GM13976 (cell line): ENCODE data around the gene CYBRD1.

Experiments used
- DNase-seq: peaks from one replicate; pipeline ENCODE4 v3.0.0; 2012; ENCODE audit warnings: low spot score
- CTCF ChIP-seq: IDR thresholded peaks from 2 replicates; pipeline ENCODE4 v1.5.1; 2012; ENCODE audit warnings: borderline replicate concordance, mild to moderate bottlenecking; ENCODE audit not compliant: insufficient read depth; ENCODE audit errors: extremely low read depth, missing control alignments, control extremely low read depth
- in situ Hi-C: fragments of 300-500 bp; cut with MboI; formaldehyde crosslinking; loops from one replicate; pipeline ENCODE4 v1.12.0; 2022; ENCODE audit warnings: low sequenced_read_pairs, mixed read lengths, inconsistent platforms; ENCODE audit not compliant: unreplicated experiment

The CYBRD1 gene

GRCh38 chr2:171514908-171515582, 7.2 kb upstream of the CYBRD1 start:
- in situ Hi-C loops, result no loop called here
- no peak for TF ChIP-seq CTCF
- no peak for DNase-seq

- DNase-seq, result no peak
- in situ Hi-C loops, result no loop called here
- TF ChIP-seq CTCF, result no peak
Observed at GRCh38 chr2:171515672-171516298, 6.5 kb upstream of the CYBRD1 start.

- in situ Hi-C loops, result no loop called here
- DNase-seq, result no peak
- TF ChIP-seq CTCF, result no peak
Observed at GRCh38 chr2:171516793-171517192, 5.5 kb upstream of the CYBRD1 start.

GRCh38 chr2:171520471-171520870, 1.8 kb upstream of the CYBRD1 start:
- DNase-seq, result no peak
- no peak for TF ChIP-seq CTCF
- in situ Hi-C loops, result no loop called here

GRCh38 chr2:171521361-171522051, 768 bp upstream of the CYBRD1 start:
- in situ Hi-C loops, result no loop called here
- TF ChIP-seq CTCF, result no peak

GRCh38 chr2:171522788-171523087, 464 bp downstream of the CYBRD1 start:
- in situ Hi-C loops, result no loop called here
- peak; percentile 70 for DNase-seq
- no peak for TF ChIP-seq CTCF

More at GRCh38 chr2:171521361-171522051, 768 bp upstream of the CYBRD1 start:
- DNase-seq, result no peak
